Mucosa of gallbladder (tissue), 1 donor: ENCODE results near the gene CEMIP. TPM values are rescaled to one million over a fixed set of nuclear protein-coding genes. Genes with fewer than 3 reads are reported as not detected.

Source experiments
- DNase-seq: peaks from one replicate; pipeline ENCODE4 v3.0.0-alpha.2; 2020; ENCODE audit warnings: low spot score
- total RNA-seq: library from RNA; stranded (reverse); gene quantifications from one replicate; pipeline ENCODE4 v1.2.1, GENCODE V29; 2021
- donor health status: DM: no; HTN: no; CAD: no.

CEMIP gene
- total RNA-seq, 1 donor from 2014 or later: 1.6 TPM

GRCh38 chr15:80822676-80823075 is 43.5 kb downstream of the CEMIP start:
- DNase-seq: no peak

GRCh38 chr15:80823120-80823519 is 44.0 kb downstream of the CEMIP start:
- no peak for DNase-seq

- no peak for DNase-seq
Measured at GRCh38 chr15:80823995-80824394, 44.8 kb downstream of the CEMIP start.

- DNase-seq: peak; percentile 34
Measured at GRCh38 chr15:80825361-80826030, 46.3 kb downstream of the CEMIP start.

GRCh38 chr15:80828796-80829195 is 49.6 kb downstream of the CEMIP start:
- no peak for DNase-seq

GRCh38 chr15:80830677-80831076 is 51.5 kb downstream of the CEMIP start:
- DNase-seq: no peak

GRCh38 chr15:80831192-80831591 is 52.0 kb downstream of the CEMIP start:
- no peak for DNase-seq

GRCh38 chr15:80831606-80832224 is 52.5 kb downstream of the CEMIP start:
- DNase-seq: no peak

GRCh38 chr15:80832686-80833085 is 53.5 kb downstream of the CEMIP start:
- DNase-seq: no peak

GRCh38 chr15:80834402-80834801 is 55.2 kb downstream of the CEMIP start:
- no peak for DNase-seq

- no peak for DNase-seq
Measured at GRCh38 chr15:80834906-80835305, 55.7 kb downstream of the CEMIP start.

GRCh38 chr15:80835336-80835735 is 56.2 kb downstream of the CEMIP start:
- DNase-seq: no peak

GRCh38 chr15:80836223-80836622 is 57.1 kb downstream of the CEMIP start:
- no peak for DNase-seq

- DNase-seq: no peak
Measured at GRCh38 chr15:80837006-80837405, 57.8 kb downstream of the CEMIP start.

GRCh38 chr15:80838012-80838411 is 58.8 kb downstream of the CEMIP start:
- DNase-seq: no peak

GRCh38 chr15:80838666-80839065 is 59.5 kb downstream of the CEMIP start:
- DNase-seq: no peak

- DNase-seq: no peak
Measured at GRCh38 chr15:80839764-80840130, 60.6 kb downstream of the CEMIP start.

- DNase-seq: no peak
Measured at GRCh38 chr15:80840182-80841130, 61.3 kb downstream of the CEMIP start.

GRCh38 chr15:80841541-80841940 is 62.4 kb downstream of the CEMIP start:
- no peak for DNase-seq

GRCh38 chr15:80844011-80844732 is 65.0 kb downstream of the CEMIP start:
- no peak for DNase-seq

- DNase-seq: no peak
Measured at GRCh38 chr15:80846031-80846815, 67.1 kb downstream of the CEMIP start.
